ENCODE data around the gene FNIP2.

DNA sequence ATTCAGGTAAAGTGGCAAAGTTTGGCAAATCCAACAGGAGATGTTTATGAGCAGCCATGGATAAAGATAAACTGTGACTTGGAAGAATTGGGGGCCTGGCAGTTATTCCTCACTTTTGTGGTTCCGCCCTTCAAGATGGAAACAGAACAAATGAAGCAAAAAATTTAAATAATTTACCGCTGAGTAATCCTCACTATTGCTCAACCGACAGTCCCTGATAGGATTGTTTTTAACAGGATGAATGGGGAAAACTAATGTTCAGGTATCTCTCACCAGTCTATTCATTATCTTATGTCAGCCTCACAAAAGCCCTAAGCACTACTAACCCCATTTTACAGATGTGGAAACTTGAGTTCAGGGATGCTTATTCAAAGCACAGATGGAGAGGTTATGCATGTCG lies 90.8 kb downstream of the FNIP2 start:
- TF ChIP-seq, protein P1, sequence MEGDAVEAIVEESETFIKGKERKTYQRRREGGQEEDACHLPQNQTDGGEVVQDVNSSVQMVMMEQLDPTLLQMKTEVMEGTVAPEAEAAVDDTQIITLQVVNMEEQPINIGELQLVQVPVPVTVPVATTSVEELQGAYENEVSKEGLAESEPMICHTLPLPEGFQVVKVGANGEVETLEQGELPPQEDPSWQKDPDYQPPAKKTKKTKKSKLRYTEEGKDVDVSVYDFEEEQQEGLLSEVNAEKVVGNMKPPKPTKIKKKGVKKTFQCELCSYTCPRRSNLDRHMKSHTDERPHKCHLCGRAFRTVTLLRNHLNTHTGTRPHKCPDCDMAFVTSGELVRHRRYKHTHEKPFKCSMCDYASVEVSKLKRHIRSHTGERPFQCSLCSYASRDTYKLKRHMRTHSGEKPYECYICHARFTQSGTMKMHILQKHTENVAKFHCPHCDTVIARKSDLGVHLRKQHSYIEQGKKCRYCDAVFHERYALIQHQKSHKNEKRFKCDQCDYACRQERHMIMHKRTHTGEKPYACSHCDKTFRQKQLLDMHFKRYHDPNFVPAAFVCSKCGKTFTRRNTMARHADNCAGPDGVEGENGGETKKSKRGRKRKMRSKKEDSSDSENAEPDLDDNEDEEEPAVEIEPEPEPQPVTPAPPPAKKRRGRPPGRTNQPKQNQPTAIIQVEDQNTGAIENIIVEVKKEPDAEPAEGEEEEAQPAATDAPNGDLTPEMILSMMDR (IDR thresholded peaks at IDR 0.05; ENCODE audit: low read depth, low read length, missing input control), result no peak
- TF ChIP-seq, protein P2, sequence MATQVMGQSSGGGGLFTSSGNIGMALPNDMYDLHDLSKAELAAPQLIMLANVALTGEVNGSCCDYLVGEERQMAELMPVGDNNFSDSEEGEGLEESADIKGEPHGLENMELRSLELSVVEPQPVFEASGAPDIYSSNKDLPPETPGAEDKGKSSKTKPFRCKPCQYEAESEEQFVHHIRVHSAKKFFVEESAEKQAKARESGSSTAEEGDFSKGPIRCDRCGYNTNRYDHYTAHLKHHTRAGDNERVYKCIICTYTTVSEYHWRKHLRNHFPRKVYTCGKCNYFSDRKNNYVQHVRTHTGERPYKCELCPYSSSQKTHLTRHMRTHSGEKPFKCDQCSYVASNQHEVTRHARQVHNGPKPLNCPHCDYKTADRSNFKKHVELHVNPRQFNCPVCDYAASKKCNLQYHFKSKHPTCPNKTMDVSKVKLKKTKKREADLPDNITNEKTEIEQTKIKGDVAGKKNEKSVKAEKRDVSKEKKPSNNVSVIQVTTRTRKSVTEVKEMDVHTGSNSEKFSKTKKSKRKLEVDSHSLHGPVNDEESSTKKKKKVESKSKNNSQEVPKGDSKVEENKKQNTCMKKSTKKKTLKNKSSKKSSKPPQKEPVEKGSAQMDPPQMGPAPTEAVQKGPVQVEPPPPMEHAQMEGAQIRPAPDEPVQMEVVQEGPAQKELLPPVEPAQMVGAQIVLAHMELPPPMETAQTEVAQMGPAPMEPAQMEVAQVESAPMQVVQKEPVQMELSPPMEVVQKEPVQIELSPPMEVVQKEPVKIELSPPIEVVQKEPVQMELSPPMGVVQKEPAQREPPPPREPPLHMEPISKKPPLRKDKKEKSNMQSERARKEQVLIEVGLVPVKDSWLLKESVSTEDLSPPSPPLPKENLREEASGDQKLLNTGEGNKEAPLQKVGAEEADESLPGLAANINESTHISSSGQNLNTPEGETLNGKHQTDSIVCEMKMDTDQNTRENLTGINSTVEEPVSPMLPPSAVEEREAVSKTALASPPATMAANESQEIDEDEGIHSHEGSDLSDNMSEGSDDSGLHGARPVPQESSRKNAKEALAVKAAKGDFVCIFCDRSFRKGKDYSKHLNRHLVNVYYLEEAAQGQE (IDR thresholded peaks at IDR 0.05), result no peak
- TF ChIP-seq, protein P3, sequence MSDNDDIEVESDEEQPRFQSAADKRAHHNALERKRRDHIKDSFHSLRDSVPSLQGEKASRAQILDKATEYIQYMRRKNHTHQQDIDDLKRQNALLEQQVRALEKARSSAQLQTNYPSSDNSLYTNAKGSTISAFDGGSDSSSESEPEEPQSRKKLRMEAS (IDR thresholded peaks at IDR 0.05), result no peak
- TF ChIP-seq JUND (IDR thresholded peaks at IDR 0.05) (no peak), TAF1 (conservative IDR thresholded peaks at IDR 0.05) (no peak), FOXA1 (IDR thresholded peaks at IDR 0.05) (no peak), YY1 (IDR thresholded peaks at IDR 0.05) (no peak), HNF4A (conservative IDR thresholded peaks at IDR 0.05) (no peak), RXRA (IDR thresholded peaks at IDR 0.05) (no peak), RAD21 (IDR thresholded peaks at IDR 0.05) (no peak), GABPA (IDR thresholded peaks at IDR 0.05 in 1 of 2, conservative IDR thresholded peaks at IDR 0.05 in 1 of 2) (no peak), SP1 (IDR thresholded peaks at IDR 0.05) (no peak)
- TF ChIP-seq, protein P4, sequence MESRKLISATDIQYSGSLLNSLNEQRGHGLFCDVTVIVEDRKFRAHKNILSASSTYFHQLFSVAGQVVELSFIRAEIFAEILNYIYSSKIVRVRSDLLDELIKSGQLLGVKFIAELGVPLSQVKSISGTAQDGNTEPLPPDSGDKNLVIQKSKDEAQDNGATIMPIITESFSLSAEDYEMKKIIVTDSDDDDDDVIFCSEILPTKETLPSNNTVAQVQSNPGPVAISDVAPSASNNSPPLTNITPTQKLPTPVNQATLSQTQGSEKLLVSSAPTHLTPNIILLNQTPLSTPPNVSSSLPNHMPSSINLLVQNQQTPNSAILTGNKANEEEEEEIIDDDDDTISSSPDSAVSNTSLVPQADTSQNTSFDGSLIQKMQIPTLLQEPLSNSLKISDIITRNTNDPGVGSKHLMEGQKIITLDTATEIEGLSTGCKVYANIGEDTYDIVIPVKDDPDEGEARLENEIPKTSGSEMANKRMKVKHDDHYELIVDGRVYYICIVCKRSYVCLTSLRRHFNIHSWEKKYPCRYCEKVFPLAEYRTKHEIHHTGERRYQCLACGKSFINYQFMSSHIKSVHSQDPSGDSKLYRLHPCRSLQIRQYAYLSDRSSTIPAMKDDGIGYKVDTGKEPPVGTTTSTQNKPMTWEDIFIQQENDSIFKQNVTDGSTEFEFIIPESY (IDR thresholded peaks at IDR 0.05), result no peak

Measured in liver (tissue), 3 donors.